Heart left ventricle (tissue), 16 donors: ENCODE results near the gene PITX2. TPM values are rescaled to one million over a fixed set of nuclear protein-coding genes. Genes with fewer than 3 reads are reported as not detected.
A peak's percentile ranks its signal among the peaks of the same experiment; 100 is the strongest.

Experiments
- ATAC-seq, 4 donors: fragments of 200-7000 bp; cut with Tn5 transposase; one replicate each; pipeline ENCODE4 v1.9.1; 2020 to 2022; ENCODE audit warnings: moderate library complexity in 4 of 4, mild to moderate bottlenecking in 3 of 4, moderate number of reproducible peaks in 1 of 4
- DNase-seq, 5 donors: peaks; one replicate each; pipeline ENCODE4 v3.0.0-alpha.2; 2020
- H3K27ac ChIP-seq, 12 donors: fragments of 200-600 bp; sonication (generic) in 4 of 12; one replicate each; pipeline versions ENCODE4 v1.5.0 to v1.8.0; 2016 to 2022; ENCODE audit warnings: mild to moderate bottlenecking in 2 of 12
- H3K27me3 ChIP-seq, 9 donors: fragments of 200-600 bp; sonication (generic) in 2 of 9; one replicate each; pipeline versions ENCODE4 v1.5.1 to v1.8.0; 2016 to 2022; ENCODE audit warnings: mild to moderate bottlenecking in 3 of 9
- H3K36me3 ChIP-seq, 9 donors: fragments of 200-600 bp; sonication (generic) in 2 of 9; one replicate each; pipeline versions ENCODE4 v1.5.0 to v1.8.0; 2018 to 2022; ENCODE audit warnings: mild to moderate bottlenecking in 2 of 9
- H3K4me1 ChIP-seq, 12 donors: fragments of 200-600 bp; sonication (generic) in 4 of 12; one replicate each; pipeline versions ENCODE4 v1.5.0 to v1.8.0; 2016 to 2022; ENCODE audit warnings: mild to moderate bottlenecking in 3 of 12
- H3K4me3 ChIP-seq, 12 donors: fragments of 200-600 bp; sonication (generic) in 4 of 12; one replicate each; pipeline versions ENCODE4 v1.5.0 to v1.8.0; 2017 to 2022; ENCODE audit warnings: mild to moderate bottlenecking in 9 of 12, moderate library complexity in 4 of 12
- H3K9me3 ChIP-seq, 12 donors: fragments of 200-600 bp; sonication (generic) in 4 of 12; one replicate each; pipeline versions ENCODE4 v1.5.0 to v1.8.0; 2016 to 2022; ENCODE audit warnings: mild to moderate bottlenecking in 1 of 12
- CTCF ChIP-seq, 12 donors: fragments of 200-600 bp; sonication (generic) in 4 of 12; IDR thresholded peaks; one replicate each; pipeline versions ENCODE4 v1.5.0 to v1.8.0; 2018 to 2022; ENCODE audit warnings: antibody characterized with exemption in 12 of 12, mild to moderate bottlenecking in 5 of 12
- POLR2A ChIP-seq, 2 donors: fragments of 450-650 bp; IDR thresholded peaks; one replicate each; pipeline ENCODE4 v1.6.1; 2017; ENCODE audit warnings: antibody characterized with exemption in 2 of 2, mild to moderate bottlenecking in 2 of 2, moderate library complexity in 2 of 2
- WGBS, 4 donors: extraction: QIAGEN DNeasy Blood & Tissue Kit in 2 of 4; methylation state at CpG; one replicate each; pipeline versions ENCODE4 v1.1.5 to v1.1.7; 2013 to 2018; 5-methylcytosine and 5-hydroxymethylcytosine counted together
- intact Hi-C, 10 donors: fragments of 100-400 bp; cut with DNase I; formaldehyde crosslinking; loops; one replicate each; pipeline versions ENCODE4 v1.11.1 to v1.14.2; 2022
- polyA plus RNA-seq, 2 donors: library from polyadenylated mRNA; stranded (reverse); fragments of 200-250 nt; gene quantifications; one replicate each; pipeline ENCODE4 v1.2.3, GENCODE V29; 2013
- total RNA-seq, 9 donors: library from RNA; depleted of rRNA in 2 of 9; stranded (reverse); fragments of >200 nt in 2 of 9; fragmentation: NEBNext Ultra II Directional in 3 of 9; extraction: Animal tissue kit (Norgen Biotek cat#: 25700) in 3 of 9; gene quantifications; one replicate each; pipeline versions ENCODE4 v1.1.0 to v1.2.4, GENCODE V29; 2016 to 2023
- donor health status: ischemic (EF 13 %, LVEDD 7.1; RV severe dilation, severe dysfunction).
- donor health status: healthy with polysubstance abuse.
- donor health status: DM: no; HTN: yes; CAD: no.
- donor health status: DM: no; HTN: no; CAD: no.
- donor health status: ischemic (EF 25% LVEDD 6.9; RV normal size, moderate dysfunction).
- donor health status: ischemic (EF 25% LVEDD 5.7; RV mildly dilated, moderate dysfunction).
- donor health status: healthy.
- donor health status: DM: yes; HTN: yes; CAD: no.
- donor health status: ischemic (EF 35%, LVEDD 5.7; RV mildly dilated, moderate dysfunction).
- donor health status: nonischemic (EF 11% LVEDD 7.7; RV severe dilation, severe dysfunction).
- donor health status: DM: yes; HTN: yes; CAD: no.
- donor health status: PGD.
- donor health status: ischemic (EF 29% LVEDD 5.4; RV normal size, mild dysfunction).
- donor health status: nonischemic (EF 23%, LVEDD 6.1; RV moderate dilation, normal function).

Gene PITX2
- total and polyA plus RNA-seq, 11 donors: 0.17 to 0.94 (median 0.30) TPM; not detected in 5

DNA sequence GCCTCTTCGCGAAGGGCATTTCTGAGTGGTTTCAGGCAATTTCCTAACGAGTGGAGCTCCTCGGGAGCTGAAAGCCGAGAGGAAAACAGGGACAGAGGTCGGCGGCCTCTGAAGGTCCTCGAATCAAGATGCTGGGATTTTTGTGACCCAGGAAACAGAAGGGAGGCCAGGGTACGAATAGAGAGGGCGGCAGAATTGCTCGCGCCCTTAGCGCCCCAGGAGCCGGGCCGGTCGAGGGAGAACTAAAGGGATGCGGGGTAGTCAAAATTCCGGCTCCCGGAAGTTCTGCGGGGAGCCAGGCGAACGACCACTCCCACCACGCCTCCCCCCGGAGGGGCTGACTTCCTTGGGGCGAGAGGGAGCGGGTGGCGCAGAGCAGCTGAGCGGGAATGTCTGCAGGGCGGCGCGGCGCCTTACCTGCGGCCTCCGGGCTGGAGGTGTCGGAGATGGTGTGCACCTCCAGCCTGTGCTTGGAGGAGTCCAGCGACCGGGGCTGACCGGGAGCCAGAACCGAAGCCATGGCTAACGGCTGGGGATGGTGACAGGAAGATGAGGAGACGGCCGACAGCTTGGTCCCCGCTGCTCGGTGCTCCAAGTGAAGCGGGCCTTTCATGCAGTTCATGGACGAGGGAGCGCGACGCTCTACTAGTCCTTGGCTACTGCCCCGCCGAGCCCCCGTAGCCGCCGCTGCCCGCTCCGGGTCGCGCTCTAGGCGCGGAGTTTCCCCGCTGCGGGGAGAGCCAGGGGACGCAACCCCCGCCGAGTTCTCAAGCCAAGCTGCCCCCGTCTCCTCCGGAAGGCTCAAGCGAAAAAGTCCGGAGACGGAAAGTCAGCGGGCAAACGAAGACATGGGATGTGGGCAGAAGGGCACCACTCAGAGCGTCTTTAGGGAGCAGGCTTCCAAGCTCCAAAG, 782 bp downstream of the PITX2 start:
- WGBS, 4 donors: 2 to 4% (median 3%) methylated on average over 46 to 73 of the region's 73 CpGs
- TF ChIP-seq CTCF (IDR thresholded peaks at IDR 0.05) (no peak), POLR2A (IDR thresholded peaks at IDR 0.05) (no peak)
- Histone ChIP-seq H3K36me3 (no peaks in the 10 kb centered on the region), H3K27me3 (peaks cover 68 to 100% (median 98%) of the 10 kb centered on the region in 9 donors), H3K9me3 (peaks cover 0 to 13% (median 0%) of the 10 kb centered on the region in 12 donors), H3K4me3 (peak overlapping the region; percentile 8 to 54 (median 40)), H3K27ac (no peak overlapping the region), H3K4me1 (peaks cover 0 to 41% (median 20%) of the 10 kb centered on the region in 12 donors)
- intact Hi-C loops: no loop called here
- DNase-seq (no peak), ATAC-seq (no peak)

GRCh38 chr4:110621328-110621812, 1.5 kb downstream of the PITX2 start:
- peaks cover 0 to 13% (median 0%) of the 10 kb centered on the region in 12 donors for H3K9me3 ChIP-seq
- peaks cover 0 to 41% (median 20%) of the 10 kb centered on the region in 12 donors for H3K4me1 ChIP-seq
- H3K36me3 ChIP-seq: no peaks in the 10 kb centered on the region
- H3K27ac ChIP-seq: no peak overlapping the region
- intact Hi-C loops: no loop called here
- 3 to 6% (median 3%) methylated on average over 33 to 40 of the region's 40 CpGs for WGBS, 4 donors
- H3K4me3 ChIP-seq: peak overlapping the region in 9 of 12 donors; percentile 4 to 54 (median 36)
- DNase-seq (no peak), ATAC-seq (no peak)
- TF ChIP-seq CTCF (IDR thresholded peaks at IDR 0.05) (no peak), POLR2A (IDR thresholded peaks at IDR 0.05) (no peak)
- H3K27me3 ChIP-seq: peaks cover 71 to 100% (median 96%) of the 10 kb centered on the region in 9 donors

GRCh38 chr4:110620691-110621327, 2.1 kb downstream of the PITX2 start:
- H3K27ac ChIP-seq: no peak overlapping the region
- H3K36me3 ChIP-seq: no peaks in the 10 kb centered on the region
- TF ChIP-seq POLR2A (IDR thresholded peaks at IDR 0.05) (no peak), CTCF (IDR thresholded peaks at IDR 0.05) (no peak)
- H3K9me3 ChIP-seq: peaks cover 0 to 13% (median 0%) of the 10 kb centered on the region in 12 donors
- intact Hi-C loops: no loop called here
- WGBS, 4 donors: 10 to 21% (median 15%) methylated on average over 32 to 37 of the region's 37 CpGs
- peaks cover 70 to 100% (median 96%) of the 10 kb centered on the region in 9 donors for H3K27me3 ChIP-seq
- DNase-seq (no peak), ATAC-seq (peak in 2 of 4 donors; percentile 16 to 34)
- H3K4me3 ChIP-seq: peak overlapping the region in 7 of 12 donors; percentile 7 to 54 (median 36)
- peaks cover 0 to 42% (median 20%) of the 10 kb centered on the region in 12 donors for H3K4me1 ChIP-seq

DNA sequence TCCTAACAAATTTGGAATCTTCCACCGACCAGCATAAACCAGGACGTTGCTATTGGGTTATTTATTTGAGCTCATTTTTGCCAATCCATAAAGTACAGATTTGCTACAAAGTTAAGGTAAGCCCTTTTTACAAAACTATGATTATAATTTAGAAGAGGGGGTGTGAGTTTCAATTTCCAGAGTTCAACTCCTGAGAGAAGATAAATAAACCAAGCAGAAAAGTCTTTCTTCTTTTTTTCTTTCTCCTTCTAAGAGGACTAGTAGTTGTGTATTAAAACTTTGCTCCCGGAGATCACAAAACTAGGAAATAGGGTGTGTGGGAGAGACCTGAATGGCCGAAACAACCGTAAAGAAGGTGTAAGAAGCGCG, 2.6 kb downstream of the PITX2 start:
- H3K9me3 ChIP-seq: peaks cover 0 to 13% (median 0%) of the 10 kb centered on the region in 12 donors
- H3K36me3 ChIP-seq: no peaks in the 10 kb centered on the region
- H3K27ac ChIP-seq: no peak overlapping the region
- H3K4me1 ChIP-seq: peaks cover 0 to 45% (median 20%) of the 10 kb centered on the region in 12 donors
- H3K4me3 ChIP-seq: no peak overlapping the region
- ATAC-seq (no peak), DNase-seq (no peak)
- intact Hi-C loops: no loop called here
- 41 to 55% (median 44%) methylated on average over 7 of the region's 7 CpGs for WGBS, 4 donors
- TF ChIP-seq POLR2A (IDR thresholded peaks at IDR 0.05) (no peak), CTCF (IDR thresholded peaks at IDR 0.05) (no peak)
- peaks cover 71 to 100% (median 96%) of the 10 kb centered on the region in 9 donors for H3K27me3 ChIP-seq
